GM21737 (cell line): ENCODE results near the gene NDOR1.

Source experiments
- ATAC-seq: cut with Tn5 transposase; IDR thresholded peaks from one replicate; pipeline ENCODE4 v1.9.1; 2021; ENCODE audit warnings: mild to moderate bottlenecking, moderate library complexity; ENCODE audit not compliant: unreplicated experiment

Gene NDOR1

DNA sequence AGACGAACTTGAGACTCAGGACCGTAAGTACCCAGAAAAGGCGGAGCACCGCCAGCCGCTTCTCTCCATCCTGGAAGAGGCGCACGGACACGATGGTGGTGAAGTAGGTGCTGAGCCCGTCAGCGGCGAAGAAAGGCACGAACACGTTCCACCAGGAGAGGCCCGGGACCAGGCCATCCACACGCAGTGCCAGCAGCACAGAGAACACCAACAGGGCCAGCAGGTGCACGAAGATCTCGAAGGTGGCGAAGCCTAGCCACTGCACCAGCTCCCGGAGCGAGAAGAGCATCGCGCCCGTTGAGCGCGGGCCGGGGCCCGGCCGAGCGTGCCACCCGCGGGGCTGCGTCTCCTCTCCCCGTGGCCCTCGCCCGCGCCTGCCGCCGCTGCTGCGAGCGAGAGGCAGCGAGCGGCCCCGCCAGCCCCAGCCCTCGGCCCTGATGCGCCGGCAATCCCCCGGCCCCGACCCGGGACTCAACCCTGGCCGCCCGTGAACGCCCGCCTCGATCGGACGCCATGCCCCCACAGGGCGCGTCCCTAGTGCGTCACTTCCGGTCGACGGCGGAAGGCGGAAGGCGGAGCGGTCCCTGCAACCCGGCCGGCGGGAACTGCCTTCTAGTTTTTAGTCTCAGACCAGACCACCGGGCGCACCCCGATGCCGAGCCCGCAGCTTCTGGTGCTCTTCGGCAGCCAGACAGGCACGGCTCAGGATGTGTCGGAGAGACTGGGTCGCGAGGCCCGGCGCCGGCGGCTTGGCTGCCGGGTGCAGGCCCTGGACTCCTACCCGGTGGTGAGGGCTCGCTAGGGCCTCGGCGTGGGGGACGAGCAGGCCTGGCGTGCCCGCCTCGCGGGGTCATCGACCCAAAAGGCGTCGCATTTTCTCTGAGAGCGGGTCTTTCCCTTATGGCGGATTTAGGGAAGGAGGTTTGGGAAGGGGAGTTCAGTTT, at the start of gene NDOR1, which contains the start of gene TMEM203:
Gene NDOR1, plus strand, starts transcription at position 575 of the 944 bp plus-strand sequence. Its CDS starts 78 bp downstream, at position 653.
Gene TMEM203, minus strand, starts transcription at position 523 of the 944 bp plus-strand sequence. Its CDS starts 234 bp downstream, at position 289.
- peak; percentile 42 for ATAC-seq

DNA sequence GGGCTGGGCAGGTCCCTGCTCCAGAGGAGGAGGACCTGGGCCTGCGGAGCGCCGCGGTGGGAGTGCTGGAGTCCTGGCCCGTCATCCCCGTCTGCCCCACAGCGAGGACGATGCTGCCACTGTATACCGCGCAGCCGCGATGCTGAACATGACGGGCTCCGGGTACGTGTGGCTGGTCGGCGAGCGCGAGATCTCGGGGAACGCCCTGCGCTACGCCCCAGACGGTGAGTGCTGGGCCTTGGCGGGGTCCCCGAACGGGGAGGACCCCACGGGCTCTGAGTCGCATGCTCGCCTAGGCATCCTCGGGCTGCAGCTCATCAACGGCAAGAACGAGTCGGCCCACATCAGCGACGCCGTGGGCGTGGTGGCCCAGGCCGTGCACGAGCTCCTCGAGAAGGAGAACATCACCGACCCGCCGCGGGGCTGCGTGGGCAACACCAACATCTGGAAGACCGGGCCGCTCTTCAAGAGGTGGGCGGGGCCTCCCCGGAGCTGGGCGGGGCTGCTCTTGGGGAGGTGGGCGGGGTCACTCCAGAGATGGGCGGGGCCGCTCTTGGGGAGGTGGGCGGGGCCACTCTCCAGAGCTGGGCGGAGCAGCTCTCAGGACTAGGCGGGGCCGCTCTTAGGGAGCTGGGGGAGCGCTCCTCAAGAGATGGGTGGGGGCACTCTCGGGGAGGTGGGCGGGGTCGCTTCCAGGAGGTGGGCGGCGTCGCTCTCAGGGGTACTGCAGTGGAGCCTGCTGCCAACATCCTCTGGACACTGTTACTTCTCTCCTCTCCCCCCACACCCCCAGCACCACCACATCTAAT, 48.7 kb upstream of the NDOR1 start:
- ATAC-seq: no peak

- no peak for ATAC-seq
Measured at GRCh38 chr9:137157618-137158415, 47.7 kb upstream of the NDOR1 start.

DNA sequence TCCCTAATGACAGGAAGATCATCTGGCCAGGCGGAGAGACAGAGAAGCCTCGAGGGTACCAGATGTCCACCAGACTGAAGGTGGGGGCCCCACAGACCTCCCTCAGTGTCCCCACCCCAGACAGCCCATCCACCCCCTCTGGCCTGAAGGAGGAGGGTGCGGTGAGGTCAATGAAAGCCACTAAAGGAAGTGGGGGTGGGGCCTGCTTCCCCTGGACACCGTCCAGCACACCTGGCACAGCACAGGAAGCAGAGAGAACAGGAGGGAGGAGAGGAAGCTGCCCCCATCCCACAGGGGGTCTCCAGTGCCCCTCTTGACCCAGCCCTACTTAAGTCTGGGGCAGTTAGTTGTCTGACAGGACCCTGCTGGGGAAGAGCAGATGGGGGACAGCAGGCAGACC, 46.9 kb upstream of the NDOR1 start:
- ATAC-seq: no peak

DNA sequence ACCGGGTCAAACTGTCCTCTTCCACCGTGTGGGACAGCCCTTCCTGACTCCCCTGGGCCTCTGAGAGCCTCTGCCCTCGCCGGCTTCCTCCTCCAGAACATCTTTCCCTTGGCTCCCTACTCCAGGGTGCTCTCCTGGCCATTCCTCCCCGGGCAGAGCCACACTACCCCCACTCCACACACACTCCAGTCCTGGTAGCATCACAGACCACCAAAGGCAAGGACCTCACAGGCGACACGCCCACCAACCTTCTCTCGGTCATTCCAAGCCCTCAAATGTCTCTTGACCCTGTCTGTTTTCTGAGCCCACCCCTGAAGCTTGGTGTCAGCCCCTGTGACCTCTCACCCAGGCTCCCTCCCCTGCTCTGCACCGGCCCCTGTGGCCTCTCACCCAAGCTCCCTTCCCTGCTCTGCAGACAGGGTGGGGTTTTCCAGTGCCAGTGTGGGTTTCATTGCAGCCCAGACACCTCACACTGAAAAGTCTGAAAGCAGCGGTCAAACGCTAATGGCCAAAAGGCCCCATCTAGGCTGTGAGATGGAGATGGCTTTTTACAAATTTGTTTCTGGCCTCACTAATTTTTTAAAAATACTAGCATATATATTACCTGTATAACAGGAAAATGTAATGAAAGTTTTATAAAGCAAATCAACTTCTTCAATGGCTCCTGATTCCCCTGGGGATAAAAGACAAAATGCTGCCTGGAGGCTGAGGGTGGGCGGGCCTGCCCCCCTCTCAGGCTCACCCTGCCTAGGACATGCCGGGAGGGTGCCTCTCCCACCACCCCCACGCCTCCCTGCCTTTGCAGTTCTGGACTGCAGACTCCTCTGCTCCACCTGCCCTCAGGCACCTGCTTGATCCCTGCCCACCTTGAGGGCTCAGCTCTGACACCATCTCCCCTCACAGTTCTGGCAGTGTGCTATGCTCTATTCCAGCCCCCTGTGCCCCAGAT, 46.1 kb upstream of the NDOR1 start:
- ATAC-seq: no peak

DNA sequence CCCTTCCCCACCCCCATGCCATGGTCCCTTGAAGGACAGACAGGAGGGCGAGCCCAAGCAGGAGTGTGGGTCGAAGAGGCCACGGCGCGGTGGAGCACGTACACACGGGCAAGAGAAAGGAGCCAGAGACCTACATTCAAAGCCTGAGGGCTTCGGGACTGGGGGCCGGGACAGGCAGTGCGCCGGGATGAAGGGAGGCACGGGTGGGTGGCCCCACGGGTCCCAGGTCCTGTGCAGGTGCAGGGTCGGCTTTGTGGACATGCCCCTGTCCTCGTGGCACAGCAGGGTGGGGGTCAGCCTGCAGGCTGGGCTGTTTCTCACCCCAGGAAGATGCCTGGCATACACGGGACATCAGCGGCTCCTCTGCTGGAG, 45.5 kb upstream of the NDOR1 start:
- no peak for ATAC-seq

DNA sequence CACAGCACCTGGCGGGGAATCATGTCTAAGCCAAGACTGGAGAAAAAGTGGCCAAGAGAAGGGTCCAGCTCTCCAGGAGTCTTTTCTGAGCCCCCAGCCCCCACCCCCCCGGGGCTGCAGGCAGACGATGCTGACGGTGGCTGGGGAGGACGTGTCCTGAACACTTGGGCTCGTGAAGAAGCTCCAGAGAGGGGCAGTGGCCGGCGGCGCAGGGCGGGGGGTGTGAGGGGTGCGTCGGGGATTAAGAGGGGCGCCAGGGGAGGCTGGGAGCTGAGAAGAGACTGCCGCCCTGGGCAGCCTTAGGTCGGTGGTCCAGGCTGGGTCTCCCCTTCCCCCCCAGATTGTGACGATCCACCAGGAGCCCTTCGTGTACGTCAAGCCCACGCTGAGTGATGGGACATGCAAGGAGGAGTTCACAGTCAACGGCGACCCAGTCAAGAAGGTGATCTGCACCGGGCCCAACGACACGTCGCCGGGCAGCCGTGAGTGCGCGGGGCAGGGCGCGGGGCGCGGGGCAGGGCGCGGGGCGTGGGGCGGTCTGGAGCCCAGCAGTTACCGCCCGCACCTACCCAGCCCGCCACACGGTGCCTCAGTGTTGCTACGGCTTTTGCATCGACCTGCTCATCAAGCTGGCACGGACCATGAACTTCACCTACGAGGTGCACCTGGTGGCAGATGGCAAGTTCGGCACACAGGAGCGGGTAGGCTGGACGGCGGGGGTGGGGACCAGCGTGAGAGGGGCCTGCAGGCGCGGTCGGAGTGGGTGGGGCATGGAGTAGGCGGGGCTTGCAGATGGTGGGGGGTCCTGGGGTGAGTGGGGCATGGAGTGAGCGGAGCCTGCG, 44.6 kb upstream of the NDOR1 start:
- ATAC-seq: no peak

DNA sequence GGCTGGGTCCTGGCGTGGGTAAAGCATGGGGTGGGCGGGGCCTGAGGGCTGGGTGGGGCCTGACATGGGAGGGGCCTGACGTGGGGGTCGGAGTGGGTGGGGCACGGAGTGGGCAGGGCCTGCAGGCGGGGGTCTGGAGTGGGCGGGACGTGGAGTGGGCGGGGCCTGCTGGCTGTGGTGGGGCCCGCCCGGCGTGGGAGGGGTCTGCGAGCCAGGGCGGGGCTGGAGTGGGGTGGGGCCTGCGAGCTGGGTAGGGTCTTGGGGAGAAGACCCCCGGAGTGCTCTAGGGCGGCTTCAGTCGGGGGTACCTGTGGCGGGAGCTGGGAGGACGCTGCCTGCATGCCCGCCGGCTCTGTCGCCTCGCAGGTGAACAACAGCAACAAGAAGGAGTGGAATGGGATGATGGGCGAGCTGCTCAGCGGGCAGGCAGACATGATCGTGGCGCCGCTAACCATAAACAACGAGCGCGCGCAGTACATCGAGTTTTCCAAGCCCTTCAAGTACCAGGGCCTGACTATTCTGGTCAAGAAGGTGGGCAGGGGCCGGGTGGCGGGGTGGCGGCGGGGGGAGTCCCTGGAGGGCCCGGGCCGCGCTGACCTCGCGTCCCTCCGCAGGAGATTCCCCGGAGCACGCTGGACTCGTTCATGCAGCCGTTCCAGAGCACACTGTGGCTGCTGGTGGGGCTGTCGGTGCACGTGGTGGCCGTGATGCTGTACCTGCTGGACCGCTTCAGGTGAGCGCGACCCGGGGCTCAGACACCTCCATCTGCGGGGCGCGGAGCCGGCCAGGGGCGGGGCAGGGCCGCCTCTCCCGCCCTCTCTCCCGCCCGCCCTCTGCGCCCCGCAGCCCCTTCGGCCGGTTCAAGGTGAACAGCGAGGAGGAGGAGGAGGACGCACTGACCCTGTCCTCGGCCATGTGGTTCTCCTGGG, 43.7 kb upstream of the NDOR1 start:
- ATAC-seq: no peak

DNA sequence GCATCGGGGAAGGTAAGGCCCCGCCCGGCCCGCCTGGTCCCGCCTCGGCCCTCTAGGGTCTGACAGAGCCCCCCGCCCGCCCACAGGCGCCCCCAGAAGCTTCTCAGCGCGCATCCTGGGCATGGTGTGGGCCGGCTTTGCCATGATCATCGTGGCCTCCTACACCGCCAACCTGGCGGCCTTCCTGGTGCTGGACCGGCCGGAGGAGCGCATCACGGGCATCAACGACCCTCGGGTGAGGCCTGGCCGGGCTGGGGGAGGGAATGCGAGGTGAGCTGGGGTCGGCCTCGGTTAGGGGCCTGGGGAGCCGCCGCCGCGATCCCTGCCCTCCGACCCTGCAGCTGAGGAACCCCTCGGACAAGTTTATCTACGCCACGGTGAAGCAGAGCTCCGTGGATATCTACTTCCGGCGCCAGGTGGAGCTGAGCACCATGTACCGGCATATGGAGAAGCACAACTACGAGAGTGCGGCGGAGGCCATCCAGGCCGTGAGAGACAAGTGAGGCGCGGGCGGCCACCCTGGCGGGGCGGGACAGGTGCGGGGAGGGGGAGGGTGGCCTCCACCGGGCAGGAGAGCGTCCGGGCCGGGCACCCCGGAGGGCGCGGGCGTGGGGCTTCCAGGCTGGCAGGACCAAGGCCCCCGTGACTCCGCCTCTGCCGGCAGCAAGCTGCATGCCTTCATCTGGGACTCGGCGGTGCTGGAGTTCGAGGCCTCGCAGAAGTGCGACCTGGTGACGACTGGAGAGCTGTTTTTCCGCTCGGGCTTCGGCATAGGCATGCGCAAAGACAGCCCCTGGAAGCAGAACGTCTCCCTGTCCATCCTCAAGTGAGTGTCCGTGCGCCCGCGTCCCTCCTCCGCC, 42.8 kb upstream of the NDOR1 start:
- ATAC-seq: no peak

DNA sequence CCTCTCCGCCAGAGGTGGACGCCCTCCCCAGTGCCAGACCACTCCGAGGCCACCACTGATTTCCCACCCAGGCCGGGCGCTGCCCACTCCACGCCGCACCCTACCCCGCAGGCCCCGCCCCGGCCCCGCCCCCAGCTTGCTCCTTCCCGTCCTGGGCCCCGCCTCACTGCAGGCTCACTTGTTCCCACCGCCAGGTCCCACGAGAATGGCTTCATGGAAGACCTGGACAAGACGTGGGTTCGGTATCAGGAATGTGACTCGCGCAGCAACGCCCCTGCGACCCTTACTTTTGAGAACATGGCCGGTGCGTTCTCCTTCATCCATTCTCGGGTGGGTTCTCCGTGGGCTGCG, 42.2 kb upstream of the NDOR1 start:
- no peak for ATAC-seq

DNA sequence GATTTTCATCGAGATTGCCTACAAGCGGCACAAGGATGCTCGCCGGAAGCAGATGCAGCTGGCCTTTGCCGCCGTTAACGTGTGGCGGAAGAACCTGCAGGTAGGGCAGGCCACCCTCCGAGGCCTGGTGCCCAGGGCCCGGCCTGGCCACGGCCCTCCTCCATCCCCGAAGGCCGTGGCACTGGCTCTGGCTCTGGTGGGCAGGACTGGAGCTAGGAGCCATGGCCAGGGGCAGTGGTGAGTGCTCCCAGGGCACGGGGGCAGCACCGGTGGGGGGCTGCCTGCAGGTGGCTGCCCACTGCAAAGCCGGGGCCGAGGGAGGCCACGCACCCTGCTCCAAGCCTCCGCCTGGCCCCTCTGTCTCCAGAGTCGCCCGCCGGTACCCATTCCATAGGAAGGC, 41.7 kb upstream of the NDOR1 start:
- ATAC-seq: no peak

DNA sequence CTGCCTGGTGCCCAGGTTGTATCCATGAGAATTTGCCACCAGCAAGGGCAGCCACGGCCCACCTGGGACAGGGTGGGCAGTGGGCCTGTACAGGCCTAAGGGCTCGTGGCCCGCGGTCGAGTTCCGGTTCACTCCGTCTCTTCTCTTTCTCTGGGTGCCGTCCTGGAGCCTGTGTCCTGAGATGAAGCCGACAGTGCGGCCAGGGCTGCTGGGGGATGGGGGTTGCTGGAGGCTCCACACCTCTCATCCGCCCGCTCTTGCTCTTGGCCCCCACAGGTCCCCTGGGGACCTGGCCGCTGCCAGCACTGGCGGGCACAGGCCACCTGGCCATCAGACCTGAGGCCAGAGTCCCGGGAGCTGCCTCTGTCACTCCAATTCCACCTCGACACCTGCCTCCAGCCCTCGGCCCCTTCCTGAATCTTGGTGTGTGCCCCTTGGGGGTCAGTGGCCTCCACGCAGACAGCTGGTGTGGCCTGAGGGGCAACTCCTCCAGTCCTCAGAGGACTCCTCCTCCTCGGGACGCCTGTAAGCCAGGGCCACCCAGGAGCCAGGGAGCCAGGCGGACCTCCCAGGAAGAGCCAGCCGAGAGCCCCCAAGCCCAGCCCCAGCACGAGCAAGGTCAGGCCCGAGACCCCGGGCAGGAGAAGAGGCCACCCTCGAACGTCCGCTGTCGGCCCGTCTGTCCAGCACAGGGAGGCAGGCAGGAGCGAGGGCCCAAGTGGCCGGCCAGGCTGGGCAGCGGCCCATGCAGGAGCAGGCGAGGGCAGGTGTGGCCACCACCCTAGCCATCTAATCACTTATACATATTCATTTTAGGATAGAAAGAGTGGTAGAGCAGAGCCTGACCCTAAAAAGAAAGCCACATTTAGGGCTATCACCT, 40.9 kb upstream of the NDOR1 start:
- no peak for ATAC-seq

DNA sequence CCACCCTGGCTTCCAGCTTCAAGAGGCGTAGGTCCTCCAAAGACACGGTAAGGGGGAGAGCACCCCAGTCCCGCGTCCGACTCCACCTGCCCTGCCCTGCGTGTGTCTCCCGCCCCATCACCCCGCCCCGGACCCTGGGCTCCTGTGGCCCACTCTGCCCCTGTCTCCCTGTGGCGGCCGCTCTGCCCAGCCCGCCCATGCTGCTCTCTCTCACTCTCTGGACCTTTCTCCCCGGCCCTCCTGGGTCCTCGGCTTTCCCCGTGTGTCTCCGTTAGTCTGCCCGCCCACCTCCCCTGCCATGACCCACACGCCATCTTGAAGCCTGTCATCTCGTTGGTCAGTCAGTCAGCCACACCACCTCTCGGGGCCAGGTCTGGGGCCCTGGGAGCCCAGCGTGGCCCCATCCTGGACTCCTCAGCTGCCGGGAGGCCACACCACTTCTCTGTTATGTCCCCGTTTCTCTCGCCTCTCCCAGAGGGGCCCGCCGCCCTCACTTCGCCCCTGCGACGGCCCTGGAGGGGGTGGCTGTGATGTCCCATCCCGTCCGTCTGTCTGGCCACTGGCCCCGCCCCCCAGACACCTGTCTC, 40.2 kb upstream of the NDOR1 start:
- no peak for ATAC-seq

DNA sequence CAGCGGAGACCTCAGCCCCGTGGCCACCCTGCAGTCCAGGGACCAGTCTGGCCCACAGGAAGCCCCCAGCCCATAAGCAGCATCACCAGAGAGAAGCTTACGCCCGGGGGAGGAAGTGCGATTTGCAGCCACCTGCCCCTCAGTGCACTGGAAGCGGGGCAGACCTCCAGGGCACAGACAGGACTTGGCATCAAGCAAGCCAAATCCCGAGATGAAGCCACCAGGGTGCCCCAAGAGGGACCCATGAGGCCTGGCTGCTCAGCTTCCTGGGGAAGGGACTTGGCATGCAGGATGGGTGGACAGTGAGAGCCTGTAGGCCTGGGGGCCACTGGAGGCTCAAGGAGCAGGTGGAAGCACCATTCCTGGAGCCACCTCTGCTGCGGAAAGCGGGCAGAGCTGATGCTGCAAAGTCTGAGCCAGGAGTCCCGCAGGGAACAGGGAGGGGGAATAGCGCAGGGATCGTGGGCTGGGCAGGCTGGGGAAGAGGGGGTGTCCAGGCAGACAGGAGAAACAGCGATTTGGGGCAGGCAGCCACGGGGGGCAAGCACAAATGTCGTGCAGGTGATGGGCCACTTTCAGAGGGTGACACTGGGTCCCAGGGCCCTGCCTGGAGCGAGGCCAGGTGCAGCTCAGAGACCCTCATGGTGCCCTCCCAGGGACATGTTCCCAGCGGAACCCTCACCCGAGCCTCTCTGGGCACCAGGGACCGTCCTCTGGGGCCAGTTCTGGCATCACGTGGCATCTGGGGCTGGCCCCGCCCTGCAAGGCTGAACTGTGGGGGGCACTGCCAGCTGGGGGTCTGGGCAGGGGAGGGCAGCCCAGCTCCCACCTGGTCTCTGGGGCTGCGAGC, 38.9 kb upstream of the NDOR1 start:
- ATAC-seq: no peak

- no peak for ATAC-seq
Measured at GRCh38 chr9:137167277-137167746, 38.2 kb upstream of the NDOR1 start.
